Keratinocyte (primary cell): ENCODE results near the gene RP9. TPM values are rescaled to one million over a fixed set of nuclear protein-coding genes. Genes with fewer than 3 reads are reported as not detected.

Source experiments
- DNase-seq: peaks from one replicate; pipeline ENCODE4 v3.0.0-alpha.2; 2011; ENCODE audit warnings: low read depth, missing footprints, low spot score
- FAIRE-seq: peaks from 2 replicates; lab custom pipeline; 2011; peaks lifted over from hg19 to GRCh38; lab: Jason Lieb, UNC
- H2AFZ ChIP-seq: 2 replicates; pipeline ENCODE4 v1.6.0; 2012; ENCODE audit warnings: low read length, control low read depth, inconsistent platforms; ENCODE audit not compliant: control insufficient read depth
- H3K27ac ChIP-seq: 2 replicates; pipeline ENCODE4 v1.5.1; 2011; ENCODE audit warnings: low read length; ENCODE audit not compliant: control insufficient read depth, insufficient read depth
- H3K27me3 ChIP-seq: 3 replicates; pipeline ENCODE4 v1.6.0; 2011; ENCODE audit warnings: low read length; ENCODE audit not compliant: control insufficient read depth, insufficient read depth; ENCODE audit errors: extremely low read depth
- H3K36me3 ChIP-seq, 2 experiments: 2 replicates in 1 of 2; 3 replicates in 1 of 2; pipeline ENCODE4 v1.5.1; 2011; ENCODE audit warnings: low read length in 2 of 2, mild to moderate bottlenecking in 1 of 2; ENCODE audit not compliant: control insufficient read depth in 2 of 2, insufficient read depth in 2 of 2; ENCODE audit errors: extremely low read depth in 1 of 2
- H3K4me1 ChIP-seq: 3 replicates; pipeline ENCODE4 v1.5.1; 2011; ENCODE audit warnings: low read length; ENCODE audit not compliant: control insufficient read depth, insufficient read depth; ENCODE audit errors: extremely low read depth
- H3K4me2 ChIP-seq: 3 replicates; pipeline ENCODE4 v1.6.0; 2011; ENCODE audit warnings: low read depth, low read length; ENCODE audit not compliant: control insufficient read depth, insufficient read depth; ENCODE audit errors: extremely low read depth
- H3K4me3 ChIP-seq, 3 experiments: fragments of 200-600 bp in 1 of 3; sonication (generic) in 1 of 3; 2 replicates in 2 of 3; 3 replicates in 1 of 3; pipeline ENCODE4 v1.5.1; 2011 to 2016; ENCODE audit warnings: low read length in 3 of 3, mild to moderate bottlenecking in 3 of 3, control low read depth in 2 of 3, inconsistent platforms in 1 of 3, low read depth in 1 of 3, mixed read lengths in 1 of 3, mixed run types in 1 of 3, moderate library complexity in 1 of 3; ENCODE audit not compliant: control insufficient read depth in 2 of 3, insufficient read depth in 2 of 3; ENCODE audit errors: extremely low read depth in 1 of 3
- H3K79me2 ChIP-seq: 2 replicates; pipeline ENCODE4 v1.6.0; 2012; ENCODE audit warnings: low read length; ENCODE audit not compliant: control insufficient read depth, insufficient read depth
- H3K9ac ChIP-seq: 3 replicates; pipeline ENCODE4 v1.6.0; 2011; ENCODE audit warnings: low read length; ENCODE audit not compliant: control insufficient read depth, insufficient read depth; ENCODE audit errors: extremely low read depth
- H3K9me1 ChIP-seq: 3 replicates; pipeline ENCODE4 v1.6.0; 2011; ENCODE audit warnings: low read length; ENCODE audit not compliant: control insufficient read depth, insufficient read depth; ENCODE audit errors: extremely low read depth
- H3K9me3 ChIP-seq: 2 replicates; pipeline ENCODE4 v1.5.1; 2012; ENCODE audit warnings: low read depth, low read length; ENCODE audit not compliant: control insufficient read depth
- H4K20me1 ChIP-seq: 3 replicates; pipeline ENCODE4 v1.6.0; 2011; ENCODE audit warnings: low read length; ENCODE audit not compliant: control insufficient read depth, insufficient read depth; ENCODE audit errors: extremely low read depth
- CTCF ChIP-seq, 3 experiments: IDR thresholded peaks in 1 of 3; conservative IDR thresholded peaks in 1 of 3; optimal IDR thresholded peaks in 1 of 3; 2 replicates in 2 of 3; 3 replicates in 1 of 3; pipeline versions ENCODE3 to v1.5.1; 2011; ENCODE audit warnings: low read length in 3 of 3, mild to moderate bottlenecking in 3 of 3, moderate library complexity in 2 of 3, control low read depth in 1 of 3, inconsistent platforms in 1 of 3; ENCODE audit not compliant: insufficient read depth in 2 of 3; ENCODE audit errors: extremely low read depth in 1 of 3
- EZH2 ChIP-seq: IDR thresholded peaks from one replicate; pipeline ENCODE4 v1.6.1; 2012; ENCODE audit warnings: inconsistent platforms, mild to moderate bottlenecking, low read length, moderate library complexity
- dilution Hi-C: fragments of 300-500 bp; cut with MboI; formaldehyde crosslinking; loops from one replicate; pipeline ENCODE4 v1.7.0; 2020; ENCODE audit warnings: low sequenced_read_pairs; ENCODE audit not compliant: extremely low pct_ligation_motif_present
- polyA plus RNA-seq, 5 experiments: library from polyadenylated mRNA; depleted of rRNA in 3 of 5; stranded (reverse) in 3 of 5; stranded (forward) in 1 of 5; unstranded in 1 of 5; fragments of >200 nt; gene quantifications; 1 replicate in 1 of 5; 2 replicates in 3 of 5; 3 replicates in 1 of 5; pipeline versions ENCODE4 v1.2.1 to v1.2.3, GENCODE V29; 2011 to 2012; ENCODE audit warnings: missing spikeins in 2 of 5, low read depth in 1 of 5, low replicate concordance in 1 of 5

Gene RP9
- polyA plus RNA-seq, 1 donor (not counting 4 experiments of a cell fraction or from before 2014, with no cell fraction given), result 17.4 TPM

GRCh38 chr7:33053721-33054120 is 55.5 kb downstream of the RP9 start:
- Histone ChIP-seq H4K20me1 (no peaks in the 10 kb centered on the region), H3K4me3 (no peak overlapping the region), H3K36me3 (no peaks in the 10 kb centered on the region), H3K27me3 (no peaks in the 10 kb centered on the region), H3K9me3 (no peaks in the 10 kb centered on the region), H3K4me1 (peaks cover 16% of the 10 kb centered on the region), H2AFZ (no peak overlapping the region), H3K79me2 (peaks cover 90% of the 10 kb centered on the region), H3K27ac (peak overlapping the region; percentile 29), H3K4me2 (no peak overlapping the region), H3K9ac (no peak overlapping the region), H3K9me1 (no peaks in the 10 kb centered on the region)
- DNase-seq (no peak), FAIRE-seq (no peak)
- dilution Hi-C loops, result no loop called here
- no peak for TF ChIP-seq CTCF (optimal IDR thresholded peaks at IDR 0.05 in 1 of 3, IDR thresholded peaks at IDR 0.05 in 1 of 3, conservative IDR thresholded peaks at IDR 0.05 in 1 of 3; ENCODE audit: extremely low read depth in 1 of 3, insufficient read depth in 2 of 3, low read length in 3 of 3)
- TF ChIP-seq EZH2, result no peak

- H3K4me3 ChIP-seq, result peak overlapping the region in 1 of 3 experiments; percentile 13
- no peak for FAIRE-seq
Measured at GRCh38 chr7:33050535-33051318, 58.5 kb downstream of the RP9 start.

More at GRCh38 chr7:33050535-33051318, 58.5 kb downstream of the RP9 start:
- Histone ChIP-seq H3K4me2 (peak overlapping the region; percentile 65), H4K20me1 (no peaks in the 10 kb centered on the region), H2AFZ (no peak overlapping the region), H3K4me1 (peaks cover 16% of the 10 kb centered on the region), H3K27me3 (no peaks in the 10 kb centered on the region), H3K9me1 (no peaks in the 10 kb centered on the region), H3K9ac (no peak overlapping the region), H3K79me2 (peaks cover 90% of the 10 kb centered on the region), H3K9me3 (no peaks in the 10 kb centered on the region), H3K36me3 (no peaks in the 10 kb centered on the region), H3K27ac (no peak overlapping the region)
- TF ChIP-seq CTCF (optimal IDR thresholded peaks at IDR 0.05 in 1 of 3, IDR thresholded peaks at IDR 0.05 in 1 of 3, conservative IDR thresholded peaks at IDR 0.05 in 1 of 3; ENCODE audit: extremely low read depth in 1 of 3, insufficient read depth in 2 of 3, low read length in 3 of 3) (peak in 2 of 3 experiments; percentile 31 to 51), EZH2 (no peak)
- dilution Hi-C loops, result no loop called here
- no peak for DNase-seq
